SIG-M5 treated with dmso at 0.1 percent for 504 hours (cell line): ENCODE data around the gene PRSS53.

Experiments used
- DNase-seq: peaks from one replicate; lab custom pipeline; 2025; ENCODE audit not compliant: unreplicated experiment; lab: John Stamatoyannopoulos, UW

PRSS53 gene

DNA sequence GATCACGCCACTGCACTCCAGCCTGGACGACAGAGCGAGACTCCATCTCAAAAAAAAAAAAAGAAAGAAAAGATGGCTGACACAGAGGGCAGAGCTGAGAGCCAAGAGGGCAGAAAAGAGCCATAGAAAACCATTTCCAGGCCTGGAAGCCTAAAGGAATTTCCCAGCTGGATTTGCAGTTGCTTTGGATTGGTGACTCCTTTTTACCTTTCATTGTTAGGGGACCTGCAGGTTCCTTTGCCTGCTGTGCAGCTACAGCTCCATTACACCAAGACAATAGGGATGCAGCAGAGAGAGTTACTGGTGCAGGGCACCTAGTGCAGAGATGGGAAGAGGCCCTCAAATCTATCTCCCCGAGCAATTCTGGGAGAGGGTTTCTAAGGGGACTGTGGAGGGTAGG lies 33.1 kb downstream of the PRSS53 start:
- DNase-seq, result no peak

GRCh38 chr16:31052114-31052513 lies 36.6 kb downstream of the PRSS53 start:
- peak; percentile 46 for DNase-seq

DNA sequence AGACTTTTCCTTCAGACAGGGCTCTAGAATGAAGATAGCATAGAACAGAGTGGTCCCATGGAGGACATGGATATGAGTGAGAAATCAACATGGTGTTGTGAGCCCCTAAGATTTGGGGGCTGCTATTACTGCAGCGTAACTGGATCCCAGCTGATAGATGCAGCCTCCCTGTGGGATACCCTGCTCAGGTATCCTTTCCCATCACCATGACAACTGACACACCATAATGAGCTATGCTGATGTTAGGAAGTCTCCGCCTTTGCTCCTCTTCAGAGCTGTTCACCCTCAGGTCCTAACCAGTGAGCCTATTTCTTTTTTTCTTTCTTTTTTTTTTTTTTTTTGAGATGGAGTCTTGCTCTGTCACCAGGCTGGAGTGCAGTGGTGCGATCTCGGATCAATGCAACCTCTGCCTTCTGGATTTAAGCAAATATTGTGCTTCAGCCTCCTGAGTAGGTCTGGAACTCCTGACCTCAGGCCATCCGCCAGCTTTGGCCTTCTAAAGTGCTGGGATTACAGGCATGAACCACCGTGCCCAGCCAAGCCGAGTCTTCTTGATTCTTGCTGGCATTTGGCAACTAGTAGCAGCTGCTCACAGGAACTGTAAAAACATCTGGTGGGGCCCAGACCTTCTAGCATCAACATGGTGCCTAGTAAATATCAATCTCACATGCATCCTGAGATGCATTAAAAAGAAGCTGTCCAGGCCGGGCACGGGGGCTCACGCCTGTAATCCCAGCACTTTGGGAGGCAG lies 38.3 kb downstream of the PRSS53 start:
- DNase-seq, result no peak

GRCh38 chr16:31043898-31044481 lies 44.8 kb downstream of the PRSS53 start:
- no peak for DNase-seq

DNA sequence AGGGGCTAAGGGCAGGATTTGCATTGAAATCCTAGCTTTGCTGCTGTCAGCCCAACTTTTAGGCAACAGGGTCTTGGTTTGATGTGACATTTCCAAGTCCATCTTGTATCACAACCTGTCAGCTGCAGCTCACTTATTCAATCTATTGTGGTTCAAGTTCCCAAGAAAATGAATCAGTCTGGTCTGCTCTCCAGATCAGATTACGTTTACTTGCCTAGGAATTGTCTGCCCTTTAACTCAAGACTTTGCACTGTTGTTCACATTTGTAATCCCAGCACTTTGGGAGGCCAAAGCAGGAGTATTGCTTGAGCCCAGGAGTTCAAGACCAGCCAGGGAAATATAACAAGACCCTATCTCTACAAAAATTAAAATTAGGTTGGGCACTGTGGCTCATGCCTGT lies 45.4 kb downstream of the PRSS53 start:
- no peak for DNase-seq

DNA sequence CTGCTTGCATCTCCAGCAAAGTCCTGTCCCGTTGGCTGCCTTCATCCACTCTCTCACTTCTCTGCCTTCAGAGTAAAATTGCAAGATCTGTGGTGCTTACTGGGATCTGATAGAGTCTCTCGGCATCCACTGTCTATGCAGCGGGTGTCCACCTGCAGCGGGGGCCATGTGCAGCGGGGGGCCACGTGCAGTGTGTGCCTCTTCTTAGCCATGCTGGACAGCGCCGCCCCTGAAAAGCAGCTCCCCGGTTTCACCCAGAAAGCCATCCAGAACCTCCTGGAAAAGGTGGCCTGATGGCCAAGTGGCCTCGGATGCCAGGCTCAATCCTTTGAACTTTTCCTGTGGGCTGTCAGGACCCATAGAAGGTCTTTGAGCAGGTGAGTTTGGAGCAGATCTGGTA lies 45.9 kb downstream of the PRSS53 start:
- DNase-seq, result no peak

- no peak for DNase-seq
These were observed 49.8 kb downstream of the PRSS53 start for GRCh38 chr16:31038993-31039392.

DNA sequence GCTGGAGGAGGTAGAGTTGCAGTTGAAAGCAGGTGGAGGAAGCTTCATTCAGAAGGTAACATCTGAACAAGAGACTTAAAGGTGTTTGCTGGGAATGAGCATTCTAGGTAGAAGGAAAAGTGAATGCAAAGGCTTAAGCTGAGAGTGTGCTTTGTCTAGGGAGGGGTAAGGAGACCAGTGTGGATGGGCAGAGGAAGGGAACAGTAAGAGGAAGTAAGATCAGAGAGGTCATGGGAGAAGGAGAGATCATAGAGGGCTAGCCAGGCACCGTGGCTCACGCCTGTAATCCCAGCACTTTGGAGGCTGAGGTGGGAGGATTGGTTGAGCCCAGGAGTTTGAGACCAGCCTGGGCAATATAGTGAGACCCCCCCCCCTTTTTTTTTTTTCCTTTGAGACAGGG lies 52.1 kb downstream of the PRSS53 start:
- DNase-seq, result no peak

- peak; percentile 63 for DNase-seq
These were observed 54.8 kb downstream of the PRSS53 start for GRCh38 chr16:31033709-31034492.
